Ishikawa (cell line): ENCODE measurements around the gene NDST1.

Experiments used
- CEBPB ChIP-seq: IDR thresholded peaks from 2 replicates; pipeline ENCODE4 v1.6.1; 2012
- CREB1 ChIP-seq: IDR thresholded peaks from 2 replicates; pipeline ENCODE4 v1.6.1; 2012; ENCODE audit warnings: low read depth
- EGR1 ChIP-seq: IDR thresholded peaks from 2 replicates; pipeline ENCODE4 v1.6.1; 2012
- EP300 ChIP-seq: IDR thresholded peaks from 2 replicates; pipeline ENCODE4 v1.6.1; 2012; ENCODE audit warnings: borderline replicate concordance
- FOXM1 ChIP-seq: IDR thresholded peaks from 2 replicates; pipeline ENCODE4 v1.6.1; 2012; ENCODE audit warnings: low read depth, borderline replicate concordance
- NFIC ChIP-seq: IDR thresholded peaks from 2 replicates; pipeline ENCODE4 v1.6.1; 2012
- RAD21 ChIP-seq: IDR thresholded peaks from 2 replicates; pipeline ENCODE4 v1.6.1; 2012; ENCODE audit warnings: low read depth
- TAF1 ChIP-seq: IDR thresholded peaks from 2 replicates; pipeline ENCODE4 v1.6.1; 2012; ENCODE audit warnings: low read depth, mild to moderate bottlenecking
- TCF12 ChIP-seq: IDR thresholded peaks from 2 replicates; pipeline ENCODE4 v1.6.1; 2012; ENCODE audit warnings: low read depth
- TEAD4 ChIP-seq: IDR thresholded peaks from 2 replicates; pipeline ENCODE4 v1.6.1; 2012
- YY1 ChIP-seq: IDR thresholded peaks from 2 replicates; pipeline ENCODE4 v1.6.1; 2012; ENCODE audit warnings: low read depth
- ZBTB7A ChIP-seq: IDR thresholded peaks from 2 replicates; pipeline ENCODE4 v1.6.1; 2012; ENCODE audit warnings: low read depth
- TF ChIP-seq, protein P1 (sequence below): IDR thresholded peaks from 2 replicates; pipeline ENCODE4 v1.6.1; 2012
- TF ChIP-seq, protein P2 (sequence below): IDR thresholded peaks from 2 replicates; pipeline ENCODE4 v1.6.1; 2012
- TF ChIP-seq, protein P3 (sequence below): IDR thresholded peaks from 2 replicates; pipeline ENCODE4 v1.6.1; 2012; ENCODE audit warnings: low read depth, mild to moderate bottlenecking

The NDST1 gene

DNA sequence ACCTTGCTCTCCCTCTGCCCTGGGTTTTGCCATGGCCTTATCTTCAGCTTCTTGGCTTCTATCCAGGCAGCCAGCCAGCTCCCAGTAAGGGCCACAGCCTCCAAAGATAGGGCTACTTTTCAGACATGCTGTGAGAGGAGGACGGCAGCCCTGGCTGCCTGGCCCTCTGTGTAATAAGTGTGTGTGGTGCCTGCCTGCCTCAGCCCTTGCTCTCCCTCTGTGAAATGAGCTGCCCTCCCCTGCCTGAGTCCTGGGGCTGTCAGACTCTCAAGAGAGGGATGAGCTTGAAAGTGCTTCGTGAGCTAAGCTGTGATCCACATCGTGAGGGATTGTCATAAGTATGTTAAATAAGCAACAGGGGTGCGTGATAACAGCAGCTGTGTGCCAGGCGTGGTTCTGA lies 8.1 kb downstream of the NDST1 start:
- TF ChIP-seq ZBTB7A: no peak

DNA sequence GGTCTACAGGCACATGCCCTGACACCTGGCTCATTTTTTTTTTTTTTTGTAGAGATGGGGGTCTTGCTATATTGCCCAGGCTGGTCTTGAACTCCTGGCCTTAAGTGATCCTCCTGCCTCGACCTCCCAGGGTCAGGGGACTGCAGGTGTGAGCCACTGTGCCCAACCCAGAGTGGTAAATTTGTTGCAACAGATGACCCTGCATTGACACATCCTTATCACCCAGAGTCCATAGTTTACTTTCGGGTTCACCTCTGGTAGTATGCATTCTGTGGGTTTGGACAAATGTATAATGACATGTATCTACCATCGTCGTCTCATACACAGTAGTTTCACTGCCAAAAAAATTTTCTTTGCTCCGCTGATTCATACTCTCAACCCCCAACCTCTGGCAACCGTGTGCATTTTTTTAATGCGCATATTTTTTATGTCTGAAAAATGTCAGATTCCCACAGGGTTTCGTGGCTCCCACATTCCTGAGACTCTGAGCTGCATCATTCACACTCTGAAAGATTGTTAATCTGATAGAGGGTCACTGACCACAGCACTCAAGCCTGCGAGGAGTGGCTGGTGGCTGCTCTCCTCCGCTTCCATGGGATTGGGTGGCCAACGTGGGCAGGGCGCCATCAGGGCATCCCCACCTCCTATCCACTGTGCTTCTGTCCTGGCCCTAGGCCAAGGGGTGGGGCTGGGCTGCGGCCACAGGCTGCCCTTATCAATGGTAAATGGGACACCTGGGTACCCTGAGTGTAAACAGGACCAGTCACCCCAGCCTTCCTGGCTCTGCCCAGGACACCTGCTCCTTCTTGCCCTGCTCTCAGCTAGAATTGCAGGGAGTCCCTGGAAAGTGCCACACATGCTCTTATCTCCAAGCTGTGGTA lies 9.6 kb downstream of the NDST1 start:
- TF ChIP-seq YY1: peak; percentile 65
- TF ChIP-seq EP300: peak; percentile 96
- peak; percentile 27; the same call in 1 of the 2 replicates for TF ChIP-seq CEBPB
- TF ChIP-seq NFIC: peak; percentile 98
- TF ChIP-seq, protein P1, sequence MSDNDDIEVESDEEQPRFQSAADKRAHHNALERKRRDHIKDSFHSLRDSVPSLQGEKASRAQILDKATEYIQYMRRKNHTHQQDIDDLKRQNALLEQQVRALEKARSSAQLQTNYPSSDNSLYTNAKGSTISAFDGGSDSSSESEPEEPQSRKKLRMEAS: peak; percentile 59
- TF ChIP-seq TAF1: no peak
- TF ChIP-seq CREB1: no peak
- TF ChIP-seq FOXM1: peak; percentile 94
- peak; percentile 97 for TF ChIP-seq TEAD4
- peak; percentile 2; the same call in 1 of the 2 replicates for TF ChIP-seq ZBTB7A
- peak; percentile 23; the same call in 1 of the 2 replicates for TF ChIP-seq RAD21
- TF ChIP-seq, protein P2, sequence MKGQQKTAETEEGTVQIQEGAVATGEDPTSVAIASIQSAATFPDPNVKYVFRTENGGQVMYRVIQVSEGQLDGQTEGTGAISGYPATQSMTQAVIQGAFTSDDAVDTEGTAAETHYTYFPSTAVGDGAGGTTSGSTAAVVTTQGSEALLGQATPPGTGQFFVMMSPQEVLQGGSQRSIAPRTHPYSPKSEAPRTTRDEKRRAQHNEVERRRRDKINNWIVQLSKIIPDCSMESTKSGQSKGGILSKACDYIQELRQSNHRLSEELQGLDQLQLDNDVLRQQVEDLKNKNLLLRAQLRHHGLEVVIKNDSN: peak; percentile 8; the same call in 1 of the 2 replicates
- TF ChIP-seq TCF12: peak; percentile 98
- peak; percentile 64; the same call in 1 of the 2 replicates for TF ChIP-seq EGR1
- TF ChIP-seq, protein P3, sequence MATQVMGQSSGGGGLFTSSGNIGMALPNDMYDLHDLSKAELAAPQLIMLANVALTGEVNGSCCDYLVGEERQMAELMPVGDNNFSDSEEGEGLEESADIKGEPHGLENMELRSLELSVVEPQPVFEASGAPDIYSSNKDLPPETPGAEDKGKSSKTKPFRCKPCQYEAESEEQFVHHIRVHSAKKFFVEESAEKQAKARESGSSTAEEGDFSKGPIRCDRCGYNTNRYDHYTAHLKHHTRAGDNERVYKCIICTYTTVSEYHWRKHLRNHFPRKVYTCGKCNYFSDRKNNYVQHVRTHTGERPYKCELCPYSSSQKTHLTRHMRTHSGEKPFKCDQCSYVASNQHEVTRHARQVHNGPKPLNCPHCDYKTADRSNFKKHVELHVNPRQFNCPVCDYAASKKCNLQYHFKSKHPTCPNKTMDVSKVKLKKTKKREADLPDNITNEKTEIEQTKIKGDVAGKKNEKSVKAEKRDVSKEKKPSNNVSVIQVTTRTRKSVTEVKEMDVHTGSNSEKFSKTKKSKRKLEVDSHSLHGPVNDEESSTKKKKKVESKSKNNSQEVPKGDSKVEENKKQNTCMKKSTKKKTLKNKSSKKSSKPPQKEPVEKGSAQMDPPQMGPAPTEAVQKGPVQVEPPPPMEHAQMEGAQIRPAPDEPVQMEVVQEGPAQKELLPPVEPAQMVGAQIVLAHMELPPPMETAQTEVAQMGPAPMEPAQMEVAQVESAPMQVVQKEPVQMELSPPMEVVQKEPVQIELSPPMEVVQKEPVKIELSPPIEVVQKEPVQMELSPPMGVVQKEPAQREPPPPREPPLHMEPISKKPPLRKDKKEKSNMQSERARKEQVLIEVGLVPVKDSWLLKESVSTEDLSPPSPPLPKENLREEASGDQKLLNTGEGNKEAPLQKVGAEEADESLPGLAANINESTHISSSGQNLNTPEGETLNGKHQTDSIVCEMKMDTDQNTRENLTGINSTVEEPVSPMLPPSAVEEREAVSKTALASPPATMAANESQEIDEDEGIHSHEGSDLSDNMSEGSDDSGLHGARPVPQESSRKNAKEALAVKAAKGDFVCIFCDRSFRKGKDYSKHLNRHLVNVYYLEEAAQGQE: no peak

DNA sequence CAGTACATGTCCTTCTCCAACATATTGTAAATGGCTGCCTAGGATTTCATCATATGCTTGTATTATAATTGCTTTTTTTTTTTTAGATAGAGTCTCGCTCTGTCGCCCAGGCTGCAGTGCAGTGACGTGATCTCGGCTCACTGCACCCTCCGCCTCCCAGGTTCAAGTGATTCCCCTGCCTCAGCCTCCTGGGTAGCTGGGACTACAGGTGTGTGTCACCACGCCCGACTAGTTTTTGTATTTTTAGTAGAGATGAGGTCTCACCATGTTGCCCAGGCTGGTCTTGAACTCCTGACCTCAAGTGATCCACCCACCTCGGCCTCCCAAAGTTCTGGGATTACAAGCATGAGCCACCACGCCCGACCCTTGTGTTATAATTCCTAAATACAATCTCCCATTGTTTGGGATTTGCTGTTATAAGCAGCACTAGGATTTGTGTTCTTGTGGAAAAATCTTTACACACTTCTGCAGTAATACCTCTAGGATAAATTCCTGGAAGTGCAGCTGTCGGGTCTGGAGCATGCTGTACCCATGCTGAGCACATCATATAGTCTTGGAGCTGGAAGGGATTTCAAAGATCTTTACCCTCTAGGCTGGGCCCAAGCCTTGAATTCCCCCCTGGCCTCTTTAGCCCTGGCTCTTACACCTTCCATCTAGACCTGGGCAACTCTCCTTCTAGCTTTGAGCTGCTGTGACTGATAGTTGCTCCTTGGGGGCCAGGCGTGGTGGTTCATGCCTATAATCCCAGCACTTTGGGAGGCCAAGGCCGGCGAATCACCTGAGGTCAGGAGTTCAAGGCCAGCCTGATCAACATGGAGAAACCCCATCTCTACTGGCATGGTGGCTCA lies 11.0 kb downstream of the NDST1 start:
- TF ChIP-seq FOXM1: peak; percentile 57; the same call in 1 of the 2 replicates
- peak; percentile 48; the same call in 1 of the 2 replicates for TF ChIP-seq NFIC
- peak; percentile 79; the same call in 1 of the 2 replicates for TF ChIP-seq EP300
- TF ChIP-seq EGR1: 0 out of 2 replicates have a peak, but pooled peaks have one; percentile 30
- peak; percentile 86 for TF ChIP-seq TCF12

DNA sequence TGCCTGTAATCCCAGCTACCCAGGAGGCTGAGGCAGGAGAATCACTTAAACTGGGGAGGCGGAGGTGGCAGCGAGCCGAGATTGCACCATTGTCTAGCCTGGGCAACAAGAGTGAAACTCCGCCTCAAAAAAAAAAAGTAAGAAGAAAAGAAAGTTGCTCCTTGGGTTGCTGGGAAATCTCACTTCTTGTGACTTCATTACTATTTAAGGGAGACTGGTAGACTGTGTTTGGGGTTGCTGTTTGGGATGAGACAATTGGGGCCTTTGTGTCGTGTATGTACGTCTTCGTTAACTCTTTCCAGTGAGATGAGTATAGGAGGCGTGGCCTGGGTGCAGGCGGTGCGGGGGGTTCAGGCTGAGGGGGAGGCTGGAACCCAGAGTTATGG lies 11.6 kb downstream of the NDST1 start:
- TF ChIP-seq RAD21 (no peak), TAF1 (no peak), CREB1 (no peak), NFIC (no peak), FOXM1 (no peak)
- TF ChIP-seq, protein P2: no peak

DNA sequence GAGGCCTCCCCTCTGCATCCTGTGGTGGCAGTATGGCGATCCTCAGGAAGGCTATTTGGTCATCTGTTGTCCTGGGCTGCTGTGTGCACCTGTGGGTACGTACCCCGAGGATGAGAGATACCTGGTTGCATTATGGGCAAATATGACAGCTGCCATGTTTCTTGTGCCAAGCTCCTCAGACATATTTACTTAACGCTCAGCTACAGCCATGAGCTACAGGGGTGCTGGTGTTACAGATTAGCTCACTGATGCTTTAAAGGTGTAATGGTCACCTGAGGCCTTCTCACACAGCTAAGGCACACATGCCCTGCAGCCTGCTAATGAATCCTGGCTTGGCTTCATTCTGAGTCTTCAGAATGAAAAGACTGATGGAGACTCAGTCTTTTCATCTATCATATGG lies 12.0 kb downstream of the NDST1 start:
- TF ChIP-seq NFIC (no peak), CREB1 (no peak), TAF1 (no peak), EGR1 (no peak), FOXM1 (no peak)
- TF ChIP-seq, protein P1: no peak

DNA sequence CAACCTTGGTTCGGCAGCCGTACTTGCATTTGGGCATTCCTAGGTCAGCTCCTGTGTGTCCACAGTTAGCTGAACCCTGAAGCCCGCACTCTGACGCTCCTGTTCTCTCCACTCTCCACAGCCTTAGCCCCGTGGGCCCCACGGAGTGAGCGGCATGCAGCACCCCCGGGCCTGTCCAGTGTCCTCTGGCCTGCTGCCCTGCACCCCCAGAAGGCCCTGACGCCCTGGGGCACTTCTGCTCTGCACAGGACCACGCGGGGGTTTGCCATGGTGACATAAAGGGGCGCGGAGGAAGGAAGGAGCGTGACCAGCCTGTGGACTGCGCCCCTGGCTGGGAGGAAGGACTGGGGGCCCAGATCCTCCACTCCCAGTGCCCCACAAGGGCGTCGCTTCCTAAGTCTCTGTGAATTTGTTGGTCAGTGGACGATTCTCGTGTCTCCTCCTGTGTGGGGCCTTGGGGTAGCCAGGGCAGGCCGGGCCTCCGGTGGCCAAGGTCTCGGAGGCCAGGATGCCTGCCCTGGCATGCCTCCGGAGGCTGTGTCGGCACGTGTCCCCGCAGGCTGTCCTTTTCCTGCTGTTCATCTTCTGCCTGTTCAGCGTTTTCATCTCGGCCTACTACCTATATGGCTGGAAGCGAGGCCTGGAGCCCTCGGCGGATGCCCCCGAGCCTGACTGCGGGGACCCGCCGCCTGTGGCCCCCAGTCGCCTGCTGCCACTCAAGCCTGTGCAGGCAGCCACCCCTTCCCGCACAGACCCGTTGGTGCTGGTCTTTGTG lies 13.0 kb downstream of the NDST1 start:
- TF ChIP-seq TAF1 (no peak), YY1 (no peak), ZBTB7A (no peak), EP300 (no peak), FOXM1 (no peak)
- TF ChIP-seq, protein P3: no peak
- TF ChIP-seq, protein P1: no peak
